HepG2 (cell line): ENCODE results near the gene CCDC142. TPM values are rescaled to one million over a fixed set of nuclear protein-coding genes. Genes with fewer than 3 reads are reported as not detected.

ENCODE experiments used
- ATF7 ChIP-seq, 2 experiments: fragments of 450-650 bp in 1 of 2; sonication (generic) in 1 of 2; formaldehyde crosslinking in 1 of 2; IDR thresholded peaks; 2 replicates each; pipeline versions ENCODE4 v1.4.0 to v1.6.1; 2016 to 2020; ENCODE audit warnings: antibody characterized with exemption in 1 of 2, mild to moderate bottlenecking in 1 of 2, missing genetic modification reagents in 1 of 2
- HOXA9 ChIP-seq: sonication (generic); formaldehyde crosslinking; IDR thresholded peaks from 2 replicates; pipeline ENCODE4 v1.8.1; 2022; ENCODE audit warnings: missing genetic modification reagents, mild to moderate bottlenecking, moderate library complexity, borderline replicate concordance
- KAT8 ChIP-seq: IDR thresholded peaks from 2 replicates; pipeline ENCODE4 v1.6.1; 2016; ENCODE audit warnings: missing genetic modification reagents, missing compliant biosample characterization
- KMT2A ChIP-seq: sonication (generic); formaldehyde crosslinking; IDR thresholded peaks from 2 replicates; pipeline ENCODE4 v1.4.0; 2020; ENCODE audit warnings: missing genetic modification reagents
- MED13 ChIP-seq: sonication (generic); formaldehyde crosslinking; IDR thresholded peaks from 2 replicates; pipeline ENCODE4 v1.5.0; 2020; ENCODE audit warnings: missing genetic modification reagents
- MIXL1 ChIP-seq: IDR thresholded peaks from 2 replicates; pipeline ENCODE4 v1.6.1; 2016
- MYC ChIP-seq: sonication (generic); formaldehyde crosslinking; IDR thresholded peaks from 2 replicates; pipeline ENCODE4 v1.9.0; 2021; ENCODE audit warnings: missing genetic modification reagents, borderline replicate concordance
- NFATC3 ChIP-seq: sonication (generic); formaldehyde crosslinking; IDR thresholded peaks from 2 replicates; pipeline ENCODE4 v1.5.1; 2020; ENCODE audit warnings: mild to moderate bottlenecking, missing genetic modification reagents
- PRPF4 ChIP-seq: fragments of 200-400 bp; formaldehyde crosslinking; IDR thresholded peaks from 2 replicates; pipeline ENCODE4 v1.6.1; 2016; ENCODE audit warnings: low read length, low read depth; ENCODE audit not compliant: poor library complexity, severe bottlenecking
- RCOR2 ChIP-seq: IDR thresholded peaks from 2 replicates; pipeline ENCODE4 v1.6.1; 2016; ENCODE audit warnings: missing biosample characterization, missing genetic modification reagents
- SOX6 ChIP-seq, 2 experiments: fragments of 450-650 bp in 1 of 2; sonication (generic) in 1 of 2; formaldehyde crosslinking in 1 of 2; IDR thresholded peaks; 2 replicates each; pipeline versions ENCODE4 v1.4.0 to v1.6.1; 2017 to 2020; ENCODE audit warnings: antibody characterized with exemption in 1 of 2, mild to moderate bottlenecking in 1 of 2, missing genetic modification reagents in 1 of 2
- TP53 ChIP-seq: sonication (generic); formaldehyde crosslinking; conservative IDR thresholded peaks from 2 replicates; pipeline ENCODE4 v1.4.0; 2020; ENCODE audit warnings: missing genetic modification reagents
- YEATS4 ChIP-seq: sonication (generic); formaldehyde crosslinking; IDR thresholded peaks from 2 replicates; pipeline ENCODE4 v1.4.0; 2020; ENCODE audit warnings: missing genetic modification reagents, borderline replicate concordance
- ZBTB39 ChIP-seq: sonication (generic); formaldehyde crosslinking; IDR thresholded peaks from 2 replicates; pipeline ENCODE4 v1.5.0; 2020; ENCODE audit warnings: missing genetic modification reagents
- ZBTB4 ChIP-seq: sonication (generic); formaldehyde crosslinking; IDR thresholded peaks from 2 replicates; pipeline ENCODE4 v1.4.0; 2020; ENCODE audit warnings: missing genetic modification reagents, mild to moderate bottlenecking, borderline replicate concordance
- ZFP37 ChIP-seq: sonication (generic); formaldehyde crosslinking; IDR thresholded peaks from 2 replicates; pipeline ENCODE4 v1.4.0; 2020; ENCODE audit warnings: missing genetic modification reagents, borderline replicate concordance
- ZNF296 ChIP-seq: sonication (generic); formaldehyde crosslinking; conservative IDR thresholded peaks from 2 replicates; pipeline ENCODE4 v1.5.0; 2020; ENCODE audit warnings: mild to moderate bottlenecking, missing genetic modification reagents
- ZNF33A ChIP-seq: sonication (generic); formaldehyde crosslinking; IDR thresholded peaks from 2 replicates; pipeline ENCODE4 v1.5.1; 2020; ENCODE audit warnings: missing genetic modification reagents, mild to moderate bottlenecking, moderate library complexity, borderline replicate concordance
- ZNF414 ChIP-seq: sonication (generic); formaldehyde crosslinking; IDR thresholded peaks from 2 replicates; pipeline ENCODE4 v1.5.0; 2020; ENCODE audit warnings: missing genetic modification reagents
- ZNF431 ChIP-seq: sonication (generic); formaldehyde crosslinking; IDR thresholded peaks from 2 replicates; pipeline ENCODE4 v1.9.0; 2022; ENCODE audit warnings: missing genetic modification reagents, low read depth, mild to moderate bottlenecking, borderline replicate concordance
- ZNF563 ChIP-seq: sonication (generic); formaldehyde crosslinking; IDR thresholded peaks from 2 replicates; pipeline ENCODE4 v1.8.0; 2022; ENCODE audit warnings: mild to moderate bottlenecking, moderate library complexity, missing genetic modification reagents
- ZNF878 ChIP-seq: sonication (generic); formaldehyde crosslinking; IDR thresholded peaks from 2 replicates; pipeline ENCODE4 v1.8.1; 2023; ENCODE audit warnings: mild to moderate bottlenecking, missing genetic modification reagents, moderate library complexity
- polyA plus RNA-seq, 8 experiments: library from polyadenylated mRNA; depleted of rRNA in 3 of 8; stranded (reverse) in 7 of 8; unstranded in 1 of 8; fragments of >200 nt; fragmentation: Illumina TruSeq in 4 of 8; extraction: Trizol in 4 of 8; gene quantifications; 2 replicates each; pipeline versions ENCODE4 v1.2.1 to v1.2.3, GENCODE V29; 2011 to 2016; ENCODE audit warnings: low read depth in 4 of 8, missing spikeins in 1 of 8, mixed read lengths in 1 of 8; ENCODE audit not compliant: insufficient read depth in 1 of 8
- total RNA-seq, 5 experiments: library from RNA; depleted of rRNA; stranded (reverse); fragments of >200 nt; fragmentation: Illumina TruSeq; extraction: Trizol; gene quantifications; 2 replicates each; pipeline ENCODE4 v1.2.3, GENCODE V29; 2016; ENCODE audit warnings: low read depth in 1 of 5

CCDC142 gene
- total and polyA plus RNA-seq, 2 of the 13 experiments (the other 11 are each of a cell fraction or from before 2014, with no cell fraction given), result 14.7 to 30.4 TPM

- TF ChIP-seq ZNF414 (CRISPR knock-in tag) (peak; percentile 50; the same call in 1 of the 2 replicates), ZBTB39 (0 out of 2 replicates have a peak, but pooled peaks have one; percentile 51), HOXA9 (no peak), ZNF563 (CRISPR knock-in tag) (0 out of 2 replicates have a peak, but pooled peaks have one; percentile 71), ATF7 (IDR thresholded peaks at IDR 0.05) (no peak), ATF7 (CRISPR knock-in tag; IDR thresholded peaks at IDR 0.05) (peak; percentile 64), ZNF33A (CRISPR knock-in tag) (no peak), MYC (CRISPR knock-in tag) (peak; percentile 87; the same call in 1 of the 2 replicates), KMT2A (CRISPR knock-in tag) (peak; percentile 89), TP53 (no peak), PRPF4 (peak; percentile 67), ZNF296 (no peak), ZNF878 (peak; percentile 2; the same call in 1 of the 2 replicates), NFATC3 (peak; percentile 94; the same call in 1 of the 2 replicates), YEATS4 (CRISPR knock-in tag) (peak; percentile 89; the same call in 1 of the 2 replicates), ZNF431 (CRISPR knock-in tag) (peak; percentile 41; the same call in 1 of the 2 replicates), SOX6 (IDR thresholded peaks at IDR 0.05) (no peak), SOX6 (CRISPR knock-in tag; IDR thresholded peaks at IDR 0.05) (peak; percentile 90), RCOR2 (CRISPR knock-in tag) (no peak), ZFP37 (CRISPR knock-in tag) (no peak), MIXL1 (CRISPR knock-in tag) (peak; percentile 96), KAT8 (CRISPR knock-in tag) (peak; percentile 99), ZBTB4 (peak; percentile 93; the same call in 1 of the 2 replicates), MED13 (no peak)
These were observed 27.9 kb downstream of the CCDC142 start, which contains the start of gene INO80B (continued) for GRCh38 chr2:74454654-74455511.
